ELR (cell line): ENCODE results near the gene KDM4C.

Experiments
- DNase-seq: peaks from one replicate; pipeline ENCODE4 v3.0.0-alpha.2; 2015; ENCODE audit warnings: low read depth

KDM4C gene

GRCh38 chr9:6904371-6904770, 146.6 kb downstream of the KDM4C start:
- DNase-seq: no peak

GRCh38 chr9:6905850-6906375, 148.1 kb downstream of the KDM4C start:
- DNase-seq: no peak

- DNase-seq: peak; percentile 47
These were observed 150.1 kb downstream of the KDM4C start for GRCh38 chr9:6907772-6908381.

- no peak for DNase-seq
These were observed 151.4 kb downstream of the KDM4C start for GRCh38 chr9:6909181-6909580.

- peak; percentile 52 for DNase-seq
These were observed 152.3 kb downstream of the KDM4C start for GRCh38 chr9:6910032-6910431.

GRCh38 chr9:6910497-6910896, 152.7 kb downstream of the KDM4C start:
- no peak for DNase-seq

GRCh38 chr9:6911901-6912638, 154.3 kb downstream of the KDM4C start:
- DNase-seq: no peak

- no peak for DNase-seq
These were observed 157.9 kb downstream of the KDM4C start for GRCh38 chr9:6915635-6916034.

- no peak for DNase-seq
These were observed 159.4 kb downstream of the KDM4C start for GRCh38 chr9:6917162-6917561.

GRCh38 chr9:6920041-6920440, 162.3 kb downstream of the KDM4C start:
- DNase-seq: peak; percentile 13

- no peak for DNase-seq
These were observed 163.5 kb downstream of the KDM4C start for GRCh38 chr9:6921315-6921714.

GRCh38 chr9:6922124-6922676, 164.4 kb downstream of the KDM4C start:
- DNase-seq: no peak

GRCh38 chr9:6922680-6923079, 164.9 kb downstream of the KDM4C start:
- DNase-seq: no peak

- no peak for DNase-seq
These were observed 165.3 kb downstream of the KDM4C start for GRCh38 chr9:6923086-6923485.

- DNase-seq: no peak
These were observed 166.4 kb downstream of the KDM4C start for GRCh38 chr9:6924149-6924548.

- DNase-seq: no peak
These were observed 167.3 kb downstream of the KDM4C start for GRCh38 chr9:6924988-6925563.

GRCh38 chr9:6925836-6926235, 168.1 kb downstream of the KDM4C start:
- no peak for DNase-seq

GRCh38 chr9:6926436-6926835, 168.7 kb downstream of the KDM4C start:
- no peak for DNase-seq

- no peak for DNase-seq
These were observed 170.1 kb downstream of the KDM4C start for GRCh38 chr9:6927838-6928237.

GRCh38 chr9:6928863-6929262, 171.1 kb downstream of the KDM4C start:
- no peak for DNase-seq

- no peak for DNase-seq
These were observed 171.9 kb downstream of the KDM4C start for GRCh38 chr9:6929441-6930215.

GRCh38 chr9:6930827-6931226, 173.1 kb downstream of the KDM4C start:
- DNase-seq: peak; percentile 75
